ENCODE measurements around the gene SLMAP. TPM values are rescaled to one million over a fixed set of nuclear protein-coding genes. Genes with fewer than 3 reads are reported as not detected.

SLMAP gene
- total RNA-seq, 1 donor from 2014 or later = 58.1 TPM

DNA sequence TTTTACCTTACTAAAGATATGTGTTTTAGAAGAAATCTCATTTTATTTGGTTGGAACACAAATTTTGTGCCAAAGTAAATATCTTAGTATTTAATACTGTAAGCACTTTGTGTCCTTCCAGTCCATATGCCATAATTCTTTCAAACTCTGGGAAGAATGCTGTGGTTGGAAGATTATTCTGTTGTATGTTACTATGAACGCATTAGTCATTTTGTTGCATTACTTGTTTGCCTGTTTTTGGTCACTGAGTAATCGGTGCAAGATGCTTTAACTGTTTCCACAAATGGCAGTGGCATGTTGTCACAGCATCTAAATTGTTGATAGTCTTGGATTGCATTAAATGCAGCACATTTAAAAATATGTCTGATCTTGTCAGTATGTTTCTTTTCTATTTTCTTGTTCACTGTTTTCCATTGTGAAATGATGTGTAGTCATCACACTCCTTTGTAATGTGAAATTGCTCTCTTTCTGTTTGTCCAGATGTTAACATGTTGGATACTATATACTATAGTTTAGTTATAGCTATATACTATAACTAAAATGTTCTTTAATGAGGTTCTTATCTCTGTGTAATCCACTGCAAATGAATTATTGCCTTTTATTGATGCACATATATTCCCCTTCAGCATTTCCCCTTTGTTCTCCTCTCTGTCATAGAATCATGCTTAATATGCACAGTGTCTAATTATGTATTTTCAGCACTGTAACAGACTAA is 162.2 kb downstream of the SLMAP start:
- peaks cover 54% of the 10 kb centered on the region for H3K36me3 Mint-ChIP-seq (ENCODE audit: low read depth)
- no peak for DNase-seq
- H3K4me1 Mint-ChIP-seq = no peaks in the 10 kb centered on the region
- H3K4me3 Mint-ChIP-seq = no peak overlapping the region
- no peaks in the 10 kb centered on the region for H3K27me3 Mint-ChIP-seq
- H3K27ac Mint-ChIP-seq = no peak overlapping the region
- intact Hi-C loops (cut with micrococcal nuclease) = no loop called here
- H3K9me3 Mint-ChIP-seq = no peaks in the 10 kb centered on the region

DNA sequence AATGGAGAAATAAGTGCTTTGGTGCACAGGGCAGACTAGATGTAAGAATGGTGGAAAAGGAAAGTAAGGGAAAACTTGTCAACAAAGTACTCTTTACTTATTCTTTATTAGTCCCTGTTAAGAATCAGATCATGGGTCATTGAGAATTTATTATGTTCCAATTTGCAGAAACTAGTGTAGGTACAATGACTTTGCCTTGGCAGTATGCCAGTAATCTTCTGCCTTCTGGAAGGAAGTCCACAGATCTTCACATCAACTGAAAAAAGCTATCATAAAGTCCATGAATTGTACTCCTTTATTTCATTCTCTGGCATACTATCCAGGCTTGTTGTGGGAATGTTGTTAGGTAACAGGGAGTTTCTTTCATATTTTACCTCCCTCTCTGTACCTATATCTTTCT is 163.9 kb downstream of the SLMAP start:
- no peak for DNase-seq
- H3K4me1 Mint-ChIP-seq = no peaks in the 10 kb centered on the region
- H3K36me3 Mint-ChIP-seq (ENCODE audit: low read depth) = peaks cover 61% of the 10 kb centered on the region
- H3K4me3 Mint-ChIP-seq = no peak overlapping the region
- no peak overlapping the region for H3K27ac Mint-ChIP-seq
- no peaks in the 10 kb centered on the region for H3K27me3 Mint-ChIP-seq
- intact Hi-C loops (cut with micrococcal nuclease) = no loop called here
- no peaks in the 10 kb centered on the region for H3K9me3 Mint-ChIP-seq

DNA sequence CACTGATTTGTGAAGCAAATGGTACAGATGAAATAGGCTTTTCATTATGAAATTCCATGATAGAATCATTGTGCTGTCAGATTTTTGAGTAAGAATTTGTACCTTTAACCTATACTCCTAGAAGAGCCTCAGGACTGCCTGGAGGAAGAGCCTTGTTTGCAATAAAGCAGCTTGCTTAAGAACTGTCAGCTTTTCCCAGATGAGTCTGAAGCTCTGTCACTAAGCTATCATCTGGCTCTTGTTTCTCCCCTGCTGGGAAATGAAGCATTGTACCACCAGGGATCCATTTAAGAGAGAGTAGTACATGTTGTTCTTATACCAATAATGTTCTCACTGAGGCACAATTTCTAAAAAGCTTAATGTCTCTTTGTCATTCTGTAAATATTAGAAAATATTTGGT is 167.0 kb downstream of the SLMAP start:
- no peak overlapping the region for H3K27ac Mint-ChIP-seq
- no peak overlapping the region for H3K4me3 Mint-ChIP-seq
- H3K9me3 Mint-ChIP-seq = no peaks in the 10 kb centered on the region
- no peaks in the 10 kb centered on the region for H3K4me1 Mint-ChIP-seq
- no peak for DNase-seq
- no peaks in the 10 kb centered on the region for H3K27me3 Mint-ChIP-seq
- intact Hi-C loops (cut with micrococcal nuclease) = no loop called here
- H3K36me3 Mint-ChIP-seq (ENCODE audit: low read depth) = peaks cover 45% of the 10 kb centered on the region

- Mint-ChIP-seq H3K36me3 (ENCODE audit: low read depth) (peaks cover 40% of the 10 kb centered on the region), H3K9me3 (no peaks in the 10 kb centered on the region), H3K4me3 (no peak overlapping the region), H3K27me3 (no peaks in the 10 kb centered on the region), H3K27ac (no peak overlapping the region), H3K4me1 (no peaks in the 10 kb centered on the region)
- DNase-seq = no peak
- intact Hi-C loops (cut with micrococcal nuclease) = no loop called here
These were observed 167.6 kb downstream of the SLMAP start for GRCh38 chr3:57923752-57924151.

DNA sequence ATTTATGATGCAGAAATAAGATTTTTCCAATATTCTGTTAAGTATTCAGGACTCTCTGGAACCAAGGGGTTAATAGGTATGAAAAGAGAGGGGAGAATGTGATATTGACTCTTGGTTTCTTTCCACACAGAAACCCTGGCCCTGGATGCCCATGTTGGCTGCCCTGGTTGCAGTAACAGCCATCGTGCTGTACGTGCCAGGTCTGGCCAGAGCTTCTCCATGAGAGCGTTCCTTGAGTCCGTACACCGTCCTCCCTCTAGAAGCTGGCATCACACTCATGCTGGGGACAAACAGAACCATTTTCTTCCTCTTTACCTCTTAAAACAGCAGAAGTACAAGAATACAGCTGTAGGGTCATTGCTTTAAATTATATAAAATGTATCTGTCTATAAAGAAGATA is 171.1 kb downstream of the SLMAP start:
- no peak for DNase-seq
- Mint-ChIP-seq H3K4me1 (no peaks in the 10 kb centered on the region), H3K27ac (no peak overlapping the region), H3K4me3 (no peak overlapping the region), H3K36me3 (ENCODE audit: low read depth) (peaks cover 34% of the 10 kb centered on the region), H3K9me3 (no peaks in the 10 kb centered on the region), H3K27me3 (no peaks in the 10 kb centered on the region)
- intact Hi-C loops (cut with micrococcal nuclease) = no loop called here

DNA sequence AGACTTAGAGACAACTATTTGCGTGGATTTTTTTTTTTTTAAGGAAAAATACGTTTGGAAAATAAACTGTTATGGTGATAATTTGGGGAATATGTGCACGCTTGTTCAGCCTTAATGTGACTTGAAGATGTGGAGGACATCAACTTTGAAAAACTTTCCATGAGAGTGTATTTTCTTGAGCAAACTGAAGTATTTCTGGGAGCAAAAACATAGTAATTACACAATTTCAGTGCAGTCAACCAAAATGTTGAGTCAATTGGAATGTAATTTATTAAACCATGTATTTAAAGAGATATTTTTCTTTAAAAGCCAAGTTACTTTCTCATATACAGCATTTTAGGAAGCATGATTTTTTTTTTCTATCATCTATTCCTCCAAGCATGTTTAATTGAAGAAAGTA is 171.8 kb downstream of the SLMAP start:
- no peak overlapping the region for H3K27ac Mint-ChIP-seq

GRCh38 chr3:57928511-57928910 is 172.4 kb downstream of the SLMAP start:
- Mint-ChIP-seq H3K27me3 (no peaks in the 10 kb centered on the region), H3K9me3 (no peaks in the 10 kb centered on the region), H3K36me3 (ENCODE audit: low read depth) (peaks cover 27% of the 10 kb centered on the region), H3K4me3 (no peak overlapping the region), H3K27ac (no peak overlapping the region), H3K4me1 (no peaks in the 10 kb centered on the region)
- intact Hi-C loops (cut with micrococcal nuclease) = no loop called here
- no peak for DNase-seq

More for the DNA sequence above, 171.8 kb downstream of the SLMAP start:
- intact Hi-C loops (cut with micrococcal nuclease) = no loop called here
- Mint-ChIP-seq H3K4me3 (no peak overlapping the region), H3K27me3 (no peaks in the 10 kb centered on the region), H3K36me3 (ENCODE audit: low read depth) (peaks cover 32% of the 10 kb centered on the region), H3K4me1 (no peaks in the 10 kb centered on the region), H3K9me3 (no peaks in the 10 kb centered on the region)
- no peak for DNase-seq

DNA sequence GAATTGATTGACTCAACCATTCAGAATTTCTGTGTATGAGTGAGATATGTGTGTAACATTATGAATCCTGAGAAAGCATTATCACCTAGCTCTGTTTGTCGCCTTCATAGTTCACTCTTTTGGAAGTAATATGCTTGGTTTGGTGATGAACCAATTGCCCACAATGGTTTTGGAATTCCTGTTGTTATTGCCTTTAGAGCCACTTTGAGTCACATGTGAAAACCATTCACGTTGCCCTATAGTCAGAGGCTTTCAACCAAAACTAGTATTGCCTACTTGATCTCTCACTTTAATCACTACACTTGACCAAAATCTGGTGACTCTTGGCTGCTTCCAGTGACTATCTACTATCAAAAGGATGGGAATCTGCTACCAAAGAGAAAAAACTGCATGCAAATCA is 173.9 kb downstream of the SLMAP start:
- Mint-ChIP-seq H3K27ac (no peak overlapping the region), H3K9me3 (no peaks in the 10 kb centered on the region), H3K36me3 (ENCODE audit: low read depth) (peaks cover 16% of the 10 kb centered on the region), H3K27me3 (no peaks in the 10 kb centered on the region), H3K4me1 (no peaks in the 10 kb centered on the region), H3K4me3 (no peak overlapping the region)
- no peak for DNase-seq
- intact Hi-C loops (cut with micrococcal nuclease) = no loop called here

- Mint-ChIP-seq H3K4me1 (no peaks in the 10 kb centered on the region), H3K36me3 (ENCODE audit: low read depth) (peaks cover 7% of the 10 kb centered on the region), H3K4me3 (no peak overlapping the region), H3K27ac (no peak overlapping the region), H3K9me3 (no peaks in the 10 kb centered on the region), H3K27me3 (no peaks in the 10 kb centered on the region)
- no peak for DNase-seq
- intact Hi-C loops (cut with micrococcal nuclease) = no loop called here
These were observed 177.5 kb downstream of the SLMAP start for GRCh38 chr3:57933602-57934001.

- Mint-ChIP-seq H3K4me1 (no peaks in the 10 kb centered on the region), H3K27me3 (no peaks in the 10 kb centered on the region), H3K36me3 (ENCODE audit: low read depth) (peaks cover 7% of the 10 kb centered on the region), H3K27ac (no peak overlapping the region), H3K4me3 (no peak overlapping the region), H3K9me3 (no peaks in the 10 kb centered on the region)
- DNase-seq = no peak
- intact Hi-C loops (cut with micrococcal nuclease) = no loop called here
These were observed 178.3 kb downstream of the SLMAP start for GRCh38 chr3:57934373-57934772.

DNA sequence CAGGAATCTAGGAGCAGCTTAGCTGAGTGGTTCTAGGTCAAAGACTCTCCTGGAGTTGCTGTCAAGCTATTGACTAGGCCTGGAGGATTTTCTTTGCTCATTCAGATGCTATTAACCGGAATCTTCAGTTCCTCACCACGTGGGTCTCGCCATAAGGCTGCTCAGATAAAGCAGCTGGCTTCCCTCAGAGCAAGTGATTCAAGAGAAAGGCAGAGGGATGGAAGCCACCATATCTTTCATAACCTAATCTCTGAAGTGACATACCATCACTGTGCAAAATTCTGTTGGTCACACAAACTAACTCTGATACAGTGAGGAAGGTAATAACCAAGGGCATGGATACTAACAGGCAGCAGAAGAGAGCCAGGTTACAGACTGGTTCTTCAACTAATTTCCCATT is 179.4 kb downstream of the SLMAP start:
- no peak for DNase-seq
- no peaks in the 10 kb centered on the region for H3K9me3 Mint-ChIP-seq
- H3K4me1 Mint-ChIP-seq = no peaks in the 10 kb centered on the region
- no peak overlapping the region for H3K4me3 Mint-ChIP-seq
- H3K27me3 Mint-ChIP-seq = no peaks in the 10 kb centered on the region
- intact Hi-C loops (cut with micrococcal nuclease) = no loop called here
- peaks cover 6% of the 10 kb centered on the region for H3K36me3 Mint-ChIP-seq (ENCODE audit: low read depth)
- H3K27ac Mint-ChIP-seq = no peak overlapping the region

DNA sequence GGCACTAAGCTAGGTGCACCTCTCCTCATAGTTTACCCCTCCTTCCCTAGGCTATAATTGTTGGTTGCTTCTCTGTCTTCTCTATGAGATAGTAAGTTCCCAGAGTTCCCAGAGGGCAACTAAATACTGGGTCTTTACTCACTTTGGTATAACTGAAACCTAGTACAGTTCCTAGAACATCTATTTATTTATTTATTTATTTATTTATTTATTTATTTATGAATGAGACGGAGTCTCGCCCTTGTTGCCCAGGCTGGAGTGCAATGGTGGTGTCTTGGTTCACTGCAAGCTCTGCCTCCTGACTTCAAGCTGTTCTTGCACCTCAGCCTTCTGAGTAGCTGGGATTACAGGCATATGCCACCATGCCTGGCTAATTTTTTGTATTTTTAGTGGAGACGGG is 181.0 kb downstream of the SLMAP start:
- intact Hi-C loops (cut with micrococcal nuclease) = no loop called here
- Mint-ChIP-seq H3K36me3 (ENCODE audit: low read depth) (peaks cover 3% of the 10 kb centered on the region), H3K4me3 (no peak overlapping the region), H3K27ac (no peak overlapping the region), H3K4me1 (no peaks in the 10 kb centered on the region), H3K27me3 (no peaks in the 10 kb centered on the region), H3K9me3 (no peaks in the 10 kb centered on the region)
- DNase-seq = no peak

GRCh38 chr3:57939775-57940174 is 183.7 kb downstream of the SLMAP start:
- Mint-ChIP-seq H3K36me3 (ENCODE audit: low read depth) (no peaks in the 10 kb centered on the region), H3K27me3 (no peaks in the 10 kb centered on the region), H3K27ac (no peak overlapping the region), H3K9me3 (no peaks in the 10 kb centered on the region), H3K4me3 (no peak overlapping the region), H3K4me1 (no peaks in the 10 kb centered on the region)
- intact Hi-C loops (cut with micrococcal nuclease) = no loop called here
- no peak for DNase-seq

- Mint-ChIP-seq H3K27me3 (no peaks in the 10 kb centered on the region), H3K4me3 (no peak overlapping the region), H3K36me3 (ENCODE audit: low read depth) (no peaks in the 10 kb centered on the region), H3K9me3 (no peaks in the 10 kb centered on the region), H3K4me1 (no peaks in the 10 kb centered on the region), H3K27ac (no peak overlapping the region)
- DNase-seq = no peak
- intact Hi-C loops (cut with micrococcal nuclease) = no loop called here
These were observed 186.3 kb downstream of the SLMAP start for GRCh38 chr3:57942388-57942787.

GRCh38 chr3:57942872-57943283 is 186.8 kb downstream of the SLMAP start:
- no peak overlapping the region for H3K4me3 Mint-ChIP-seq
- H3K27me3 Mint-ChIP-seq = no peaks in the 10 kb centered on the region
- H3K9me3 Mint-ChIP-seq = no peaks in the 10 kb centered on the region
- no peaks in the 10 kb centered on the region for H3K4me1 Mint-ChIP-seq
- H3K36me3 Mint-ChIP-seq (ENCODE audit: low read depth) = no peaks in the 10 kb centered on the region
- DNase-seq = no peak
- intact Hi-C loops (cut with micrococcal nuclease) = no loop called here
- no peak overlapping the region for H3K27ac Mint-ChIP-seq
